ENCODE measurements around the gene ABTB1.

The ABTB1 gene

GRCh38 chr3:127720161-127720823, 47.5 kb downstream of the ABTB1 start:
- Histone ChIP-seq H3K9me3 (ENCODE audit: insufficient read depth, low read length) (no peaks in the 10 kb centered on the region), H3K79me2 (ENCODE audit: low read length) (peaks cover 26% of the 10 kb centered on the region), H3K9ac (ENCODE audit: low read length) (no peak overlapping the region), H3K27ac (ENCODE audit: low read length) (no peak overlapping the region), H4K20me1 (ENCODE audit: insufficient read depth, low read length) (no peaks in the 10 kb centered on the region), H3K27me3 (ENCODE audit: low read depth, low read length) (no peaks in the 10 kb centered on the region), H3K4me2 (ENCODE audit: low read length) (no peak overlapping the region), H3K4me1 (ENCODE audit: low read length) (no peaks in the 10 kb centered on the region), H3K4me3 (ENCODE audit: low read length) (no peak overlapping the region), H2AFZ (ENCODE audit: low read depth, low read length) (no peak overlapping the region), H3K36me3 (replicated peaks; ENCODE audit: low read depth, low read length) (peaks cover 55% of the 10 kb centered on the region)
- TF ChIP-seq EZH2phosphoT487 (IDR thresholded peaks at IDR 0.05; ENCODE audit: low read depth), result no peak
- TF ChIP-seq, protein P1, sequence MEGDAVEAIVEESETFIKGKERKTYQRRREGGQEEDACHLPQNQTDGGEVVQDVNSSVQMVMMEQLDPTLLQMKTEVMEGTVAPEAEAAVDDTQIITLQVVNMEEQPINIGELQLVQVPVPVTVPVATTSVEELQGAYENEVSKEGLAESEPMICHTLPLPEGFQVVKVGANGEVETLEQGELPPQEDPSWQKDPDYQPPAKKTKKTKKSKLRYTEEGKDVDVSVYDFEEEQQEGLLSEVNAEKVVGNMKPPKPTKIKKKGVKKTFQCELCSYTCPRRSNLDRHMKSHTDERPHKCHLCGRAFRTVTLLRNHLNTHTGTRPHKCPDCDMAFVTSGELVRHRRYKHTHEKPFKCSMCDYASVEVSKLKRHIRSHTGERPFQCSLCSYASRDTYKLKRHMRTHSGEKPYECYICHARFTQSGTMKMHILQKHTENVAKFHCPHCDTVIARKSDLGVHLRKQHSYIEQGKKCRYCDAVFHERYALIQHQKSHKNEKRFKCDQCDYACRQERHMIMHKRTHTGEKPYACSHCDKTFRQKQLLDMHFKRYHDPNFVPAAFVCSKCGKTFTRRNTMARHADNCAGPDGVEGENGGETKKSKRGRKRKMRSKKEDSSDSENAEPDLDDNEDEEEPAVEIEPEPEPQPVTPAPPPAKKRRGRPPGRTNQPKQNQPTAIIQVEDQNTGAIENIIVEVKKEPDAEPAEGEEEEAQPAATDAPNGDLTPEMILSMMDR (IDR thresholded peaks at IDR 0.05; ENCODE audit: low read depth, low read length), result no peak

GRCh38 chr3:127720985-127721935, 48.5 kb downstream of the ABTB1 start:
- Histone ChIP-seq H3K36me3 (replicated peaks; ENCODE audit: low read depth, low read length) (peaks cover 58% of the 10 kb centered on the region), H2AFZ (ENCODE audit: low read depth, low read length) (no peak overlapping the region), H3K79me2 (ENCODE audit: low read length) (peaks cover 32% of the 10 kb centered on the region), H3K4me1 (ENCODE audit: low read length) (no peaks in the 10 kb centered on the region), H3K9ac (ENCODE audit: low read length) (no peak overlapping the region), H3K27me3 (ENCODE audit: low read depth, low read length) (no peaks in the 10 kb centered on the region), H3K4me2 (ENCODE audit: low read length) (no peak overlapping the region), H3K27ac (ENCODE audit: low read length) (no peak overlapping the region), H3K9me3 (ENCODE audit: insufficient read depth, low read length) (no peaks in the 10 kb centered on the region), H3K4me3 (ENCODE audit: low read length) (no peak overlapping the region), H4K20me1 (ENCODE audit: insufficient read depth, low read length) (no peaks in the 10 kb centered on the region)
- TF ChIP-seq, protein P1 (IDR thresholded peaks at IDR 0.05; ENCODE audit: low read depth, low read length), result no peak
- no peak for TF ChIP-seq EZH2phosphoT487 (IDR thresholded peaks at IDR 0.05; ENCODE audit: low read depth)

- no peaks in the 10 kb centered on the region for H3K4me1 ChIP-seq (ENCODE audit: low read length)
- no peaks in the 10 kb centered on the region for H4K20me1 ChIP-seq (ENCODE audit: insufficient read depth, low read length)
- H3K27ac ChIP-seq (ENCODE audit: low read length), result no peak overlapping the region
- no peak overlapping the region for H2AFZ ChIP-seq (ENCODE audit: low read depth, low read length)
- no peak overlapping the region for H3K9ac ChIP-seq (ENCODE audit: low read length)
- H3K79me2 ChIP-seq (ENCODE audit: low read length), result peaks cover 40% of the 10 kb centered on the region
- H3K4me3 ChIP-seq (ENCODE audit: low read length), result no peak overlapping the region
- peaks cover 59% of the 10 kb centered on the region for H3K36me3 ChIP-seq (replicated peaks; ENCODE audit: low read depth, low read length)
- H3K4me2 ChIP-seq (ENCODE audit: low read length), result no peak overlapping the region
- no peaks in the 10 kb centered on the region for H3K27me3 ChIP-seq (ENCODE audit: low read depth, low read length)
- H3K9me3 ChIP-seq (ENCODE audit: insufficient read depth, low read length), result no peaks in the 10 kb centered on the region
- TF ChIP-seq, protein P1 (IDR thresholded peaks at IDR 0.05; ENCODE audit: low read depth, low read length), result no peak
- TF ChIP-seq EZH2phosphoT487 (IDR thresholded peaks at IDR 0.05; ENCODE audit: low read depth), result no peak
Observed at GRCh38 chr3:127722091-127722784, 49.5 kb downstream of the ABTB1 start.

Data from OCI-LY3 (cell line).